Measurements from ENCODE around the gene CCDC148.

The CCDC148 gene

DNA sequence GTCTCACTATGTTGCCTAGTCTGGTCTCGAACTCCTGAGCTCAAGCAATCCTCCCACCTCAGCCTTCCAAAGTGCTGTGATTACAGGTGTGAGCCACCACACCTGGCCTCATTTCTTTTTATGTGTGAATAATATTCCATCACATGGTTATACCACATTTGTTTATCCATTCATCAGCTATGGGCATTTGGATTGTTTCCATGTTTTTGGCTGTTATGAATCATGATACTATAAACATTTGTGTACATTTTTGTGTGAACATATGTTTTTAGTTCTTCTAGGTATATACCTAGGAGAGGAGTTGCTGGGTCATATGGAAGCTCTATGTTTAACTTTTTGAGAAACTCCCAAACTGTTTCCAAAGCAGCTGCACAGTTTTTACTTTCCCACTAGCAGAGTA lies 24.6 kb upstream of the CCDC148 start:
- Histone ChIP-seq H3K27ac (ENCODE audit: low read depth, low read length, poor library complexity, severe bottlenecking) (no peak overlapping the region), H3K4me2 (ENCODE audit: low read length) (no peak overlapping the region), H4K20me1 (ENCODE audit: insufficient read depth, low read length) (no peaks in the 10 kb centered on the region), H3K79me2 (ENCODE audit: insufficient read depth, low read length) (no peaks in the 10 kb centered on the region), H3K9me3 (ENCODE audit: low read length) (no peaks in the 10 kb centered on the region), H3K36me3 (ENCODE audit: insufficient read depth, low read length) (no peaks in the 10 kb centered on the region), H3K4me1 (ENCODE audit: insufficient read depth, low read length, severe bottlenecking) (peaks cover 7% of the 10 kb centered on the region), H3K27me3 (ENCODE audit: insufficient read depth, low read length) (no peaks in the 10 kb centered on the region), H3K9ac (ENCODE audit: low read length) (no peak overlapping the region), H2AFZ (ENCODE audit: low read length) (no peak overlapping the region), H3F3A (ENCODE audit: insufficient read depth, low read length) (no peaks in the 10 kb centered on the region), H3K9me2 (ENCODE audit: low read depth, low read length) (no peaks in the 10 kb centered on the region), H3K4me3 (ENCODE audit: low read depth, low read length, poor library complexity, severe bottlenecking) (no peak overlapping the region)
- TF ChIP-seq EZH2 (IDR thresholded peaks at IDR 0.05; ENCODE audit: borderline replicate concordance, low read length) (no peak), CTCF (IDR thresholded peaks at IDR 0.05; ENCODE audit: low read length) (no peak)

DNA sequence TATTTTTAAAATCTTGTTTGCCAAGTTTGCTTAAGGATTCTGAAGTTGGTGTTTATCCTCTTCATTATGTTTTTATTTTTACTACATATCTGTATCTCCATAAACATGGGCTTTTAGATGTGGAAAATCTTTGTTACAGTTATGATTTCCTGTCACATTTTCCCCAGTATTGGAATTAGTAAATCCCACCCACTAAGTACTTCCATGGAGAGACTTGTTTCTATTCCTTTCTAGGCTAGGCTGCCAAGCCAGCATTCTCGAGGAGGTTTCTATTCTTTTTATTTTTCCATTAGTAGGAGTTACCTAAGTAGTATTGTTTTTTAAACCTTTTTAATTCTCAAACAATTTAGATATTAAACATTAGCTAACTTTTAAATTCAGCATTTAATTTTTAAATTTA lies 22.3 kb upstream of the CCDC148 start:
- no peaks in the 10 kb centered on the region for H3K36me3 ChIP-seq (ENCODE audit: insufficient read depth, low read length)
- H3K4me1 ChIP-seq (ENCODE audit: insufficient read depth, low read length, severe bottlenecking): peaks cover 7% of the 10 kb centered on the region
- no peak for TF ChIP-seq CTCF (IDR thresholded peaks at IDR 0.05; ENCODE audit: low read length)
- no peak for TF ChIP-seq EZH2 (IDR thresholded peaks at IDR 0.05; ENCODE audit: borderline replicate concordance, low read length)
- no peak overlapping the region for H2AFZ ChIP-seq (ENCODE audit: low read length)
- H3K27ac ChIP-seq (ENCODE audit: low read depth, low read length, poor library complexity, severe bottlenecking): no peak overlapping the region
- no peak overlapping the region for H3K9ac ChIP-seq (ENCODE audit: low read length)
- no peak overlapping the region for H3K4me3 ChIP-seq (ENCODE audit: low read depth, low read length, poor library complexity, severe bottlenecking)
- H3K79me2 ChIP-seq (ENCODE audit: insufficient read depth, low read length): no peaks in the 10 kb centered on the region
- no peak overlapping the region for H3K4me2 ChIP-seq (ENCODE audit: low read length)
- no peaks in the 10 kb centered on the region for H3K9me3 ChIP-seq (ENCODE audit: low read length)
- no peaks in the 10 kb centered on the region for H3K27me3 ChIP-seq (ENCODE audit: insufficient read depth, low read length)
- no peaks in the 10 kb centered on the region for H4K20me1 ChIP-seq (ENCODE audit: insufficient read depth, low read length)
- no peaks in the 10 kb centered on the region for H3K9me2 ChIP-seq (ENCODE audit: low read depth, low read length)
- H3F3A ChIP-seq (ENCODE audit: insufficient read depth, low read length): no peaks in the 10 kb centered on the region

GRCh38 chr2:158478237-158478636 lies 21.7 kb upstream of the CCDC148 start:
- Histone ChIP-seq H3K36me3 (ENCODE audit: insufficient read depth, low read length) (no peaks in the 10 kb centered on the region), H4K20me1 (ENCODE audit: insufficient read depth, low read length) (no peaks in the 10 kb centered on the region), H3K4me2 (ENCODE audit: low read length) (no peak overlapping the region), H2AFZ (ENCODE audit: low read length) (no peak overlapping the region), H3K4me1 (ENCODE audit: insufficient read depth, low read length, severe bottlenecking) (peaks cover 7% of the 10 kb centered on the region), H3F3A (ENCODE audit: insufficient read depth, low read length) (no peaks in the 10 kb centered on the region), H3K27me3 (ENCODE audit: insufficient read depth, low read length) (no peaks in the 10 kb centered on the region), H3K9me2 (ENCODE audit: low read depth, low read length) (no peaks in the 10 kb centered on the region), H3K27ac (ENCODE audit: low read depth, low read length, poor library complexity, severe bottlenecking) (no peak overlapping the region), H3K4me3 (ENCODE audit: low read depth, low read length, poor library complexity, severe bottlenecking) (no peak overlapping the region), H3K9ac (ENCODE audit: low read length) (no peak overlapping the region), H3K9me3 (ENCODE audit: low read length) (no peaks in the 10 kb centered on the region), H3K79me2 (ENCODE audit: insufficient read depth, low read length) (no peaks in the 10 kb centered on the region)
- TF ChIP-seq CTCF (IDR thresholded peaks at IDR 0.05; ENCODE audit: low read length) (no peak), EZH2 (IDR thresholded peaks at IDR 0.05; ENCODE audit: borderline replicate concordance, low read length) (no peak)
